Jurkat, Clone E6-1 (cell line): ENCODE results near the gene MPPED1.

ENCODE experiments used
- DNase-seq: peaks from one replicate; pipeline ENCODE4 v3.0.0-alpha.2; 2011; ENCODE audit warnings: low read depth, low spot score
- H3K4me3 ChIP-seq: 2 replicates; pipeline ENCODE4 v1.5.1; 2011; ENCODE audit warnings: mild to moderate bottlenecking, low read length, control low read depth, moderate library complexity

MPPED1 gene

GRCh38 chr22:43526117-43526655 is 114.4 kb downstream of the MPPED1 start:
- no peak for DNase-seq
- H3K4me3 ChIP-seq, result no peak overlapping the region

DNA sequence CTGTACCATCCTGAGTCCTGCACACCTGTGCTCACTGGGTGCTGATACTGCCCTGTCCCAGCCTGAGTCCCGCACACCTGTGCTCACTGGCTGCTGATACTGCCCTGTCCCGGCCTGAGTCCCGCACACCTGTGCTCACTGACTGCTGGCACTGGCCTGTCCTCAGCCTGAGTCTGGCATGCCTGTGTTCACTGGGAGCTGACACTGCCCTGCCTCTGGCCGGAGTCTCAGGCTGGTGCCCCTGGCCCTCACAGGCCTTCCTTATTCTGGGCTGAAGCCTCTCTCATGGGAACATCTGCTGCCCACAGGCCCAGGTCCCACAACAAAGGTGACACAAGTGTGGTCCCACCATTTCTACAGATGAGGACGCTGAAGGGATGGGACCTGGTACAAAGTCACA is 115.1 kb downstream of the MPPED1 start:
- DNase-seq, result no peak

DNA sequence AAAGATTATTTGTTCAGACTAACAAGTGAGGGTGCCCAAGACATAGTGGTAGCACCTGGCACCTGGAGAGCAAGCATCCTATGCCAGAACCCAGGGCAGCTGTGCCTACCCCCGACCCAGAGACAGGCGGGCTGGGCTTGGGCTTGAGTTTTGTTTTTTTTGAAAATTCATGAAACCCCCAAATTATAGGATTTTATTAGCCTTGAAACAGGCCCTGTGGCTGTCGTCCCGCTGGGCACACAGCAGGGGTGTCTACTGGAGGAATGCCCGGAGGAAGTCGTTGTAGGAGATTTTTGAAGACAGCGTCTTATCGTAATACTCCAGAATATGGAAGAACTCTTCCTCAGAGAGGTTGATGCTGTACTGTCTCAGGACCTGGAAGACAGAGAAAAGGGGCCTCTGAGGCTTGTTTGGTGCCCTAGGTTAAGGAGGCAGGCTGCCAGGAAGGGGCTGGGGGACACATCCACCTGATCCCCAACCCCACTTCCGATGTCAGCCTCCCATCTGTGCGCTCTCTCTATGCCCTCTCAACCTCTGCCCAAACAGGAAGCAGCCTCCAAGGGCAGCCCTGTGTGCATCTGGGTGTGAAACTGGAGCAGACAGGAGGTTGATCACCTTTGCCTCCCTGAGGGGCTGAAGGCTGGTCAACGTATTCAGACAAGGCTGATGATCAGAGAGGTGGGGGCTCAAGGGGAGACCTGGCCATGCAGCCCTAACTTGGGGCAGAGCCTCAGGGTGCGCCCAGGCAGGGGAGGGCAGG is 117.0 kb downstream of the MPPED1 start:
- H3K4me3 ChIP-seq, result no peak overlapping the region
- DNase-seq, result peak; percentile 46

More for the DNA sequence above, 115.1 kb downstream of the MPPED1 start:
- no peak overlapping the region for H3K4me3 ChIP-seq

DNA sequence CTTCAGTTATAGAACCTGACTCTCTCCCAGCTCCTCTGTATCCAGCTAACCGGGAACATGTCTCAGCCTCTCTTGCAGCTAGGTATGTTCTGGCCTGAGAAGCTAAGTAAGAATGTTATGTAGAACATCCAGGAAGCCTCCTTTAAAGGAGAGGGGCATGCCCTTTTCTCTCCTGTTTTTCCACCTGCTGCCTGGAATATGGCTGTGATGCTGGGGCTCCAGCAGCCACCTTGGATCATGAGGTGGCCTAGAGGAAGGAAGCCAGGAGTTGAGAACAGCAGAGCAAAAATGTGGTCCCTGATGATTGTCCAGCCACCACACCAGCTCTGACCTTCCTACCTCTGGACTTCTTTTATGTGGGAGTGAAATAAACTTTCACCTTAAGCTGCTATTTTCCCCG is 117.6 kb downstream of the MPPED1 start:
- no peak for DNase-seq
- no peak overlapping the region for H3K4me3 ChIP-seq

- H3K4me3 ChIP-seq, result no peak overlapping the region
- no peak for DNase-seq
Observed at GRCh38 chr22:43529934-43530333, 118.1 kb downstream of the MPPED1 start.

DNA sequence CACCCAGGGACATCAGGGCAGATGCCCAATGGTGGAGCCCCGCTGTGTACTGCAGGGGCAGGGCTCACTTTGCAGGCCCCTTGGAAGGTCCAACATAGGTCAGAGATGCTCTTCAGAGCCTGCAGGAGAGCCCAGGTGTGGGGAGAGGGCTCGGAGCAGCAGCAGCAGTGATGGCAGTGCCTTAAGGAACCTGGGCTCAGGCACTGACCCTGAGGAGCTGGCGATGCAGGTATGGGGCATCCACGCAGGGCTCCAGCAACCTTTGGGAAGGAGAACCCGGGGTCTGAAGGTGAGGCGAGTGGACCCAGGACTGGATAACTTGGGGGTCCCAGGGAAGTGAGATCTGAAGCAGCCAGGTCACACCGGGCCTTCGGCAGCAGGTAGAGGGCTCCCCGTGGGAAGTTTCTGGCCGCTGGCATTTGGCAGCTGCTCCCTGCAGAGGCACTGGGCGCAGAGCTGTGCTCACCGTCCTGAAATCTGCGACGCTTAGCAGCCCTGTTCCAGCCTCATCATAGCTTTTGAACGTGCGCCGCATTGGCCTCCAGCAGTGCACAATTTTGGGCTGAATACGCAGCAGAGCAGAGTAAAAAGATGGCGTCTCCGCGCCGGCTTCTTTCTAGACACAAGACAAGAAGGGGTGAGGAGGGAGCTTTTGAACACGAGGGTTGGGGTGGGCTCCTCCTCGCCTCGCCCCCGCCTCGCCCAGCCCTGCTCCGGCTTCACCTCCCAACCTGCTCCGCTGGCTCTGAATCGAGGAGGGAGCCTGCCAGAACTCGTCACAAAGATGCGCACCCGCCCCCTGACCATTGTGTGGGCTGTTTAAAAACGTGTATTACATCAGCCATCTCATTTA is 118.8 kb downstream of the MPPED1 start:
- DNase-seq, result no peak
- H3K4me3 ChIP-seq, result no peak overlapping the region

DNA sequence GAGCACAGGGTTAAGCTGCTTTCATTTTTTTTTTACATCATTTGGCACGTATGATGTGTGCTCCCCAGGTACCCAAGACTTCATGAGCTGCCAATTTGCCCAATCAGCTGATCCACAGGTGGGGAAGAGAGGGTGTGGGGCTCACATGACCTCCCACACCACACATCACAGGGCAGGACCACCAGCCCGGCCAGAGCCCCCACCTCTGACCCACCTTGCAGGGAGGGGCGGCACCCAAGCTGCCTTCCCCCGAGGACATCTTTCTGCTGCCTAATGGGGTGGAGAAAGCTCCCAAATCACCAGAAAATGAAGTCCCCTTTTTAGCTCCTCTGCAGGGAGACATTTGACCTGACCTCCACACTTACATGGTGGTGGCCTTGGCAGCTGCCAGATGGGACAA is 119.8 kb downstream of the MPPED1 start:
- no peak overlapping the region for H3K4me3 ChIP-seq
- no peak for DNase-seq

- DNase-seq, result no peak
- H3K4me3 ChIP-seq, result no peak overlapping the region
Observed at GRCh38 chr22:43532301-43533155, 120.7 kb downstream of the MPPED1 start.

DNA sequence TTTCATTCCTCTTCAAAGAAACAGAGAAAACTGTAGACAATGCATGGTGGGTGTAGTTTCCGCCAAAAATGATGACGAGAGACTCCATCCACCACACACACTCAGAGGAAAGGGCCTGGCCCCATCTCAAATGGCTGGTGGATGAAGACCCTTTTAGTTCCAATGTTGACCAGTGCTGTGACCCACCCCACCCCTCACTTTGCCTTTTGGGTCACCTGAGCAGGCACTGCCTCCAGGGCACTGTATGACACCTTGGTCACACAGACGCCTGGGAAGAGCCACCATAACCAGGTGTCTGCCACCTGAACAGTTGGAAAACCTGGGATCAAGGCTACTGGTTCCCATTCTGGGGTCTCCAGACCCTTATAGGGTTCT is 121.3 kb downstream of the MPPED1 start:
- no peak for DNase-seq

GRCh38 chr22:43533656-43534428 is 122.0 kb downstream of the MPPED1 start:
- DNase-seq, result no peak
- H3K4me3 ChIP-seq, result no peak overlapping the region

More for the DNA sequence above, 121.3 kb downstream of the MPPED1 start:
- no peak overlapping the region for H3K4me3 ChIP-seq

DNA sequence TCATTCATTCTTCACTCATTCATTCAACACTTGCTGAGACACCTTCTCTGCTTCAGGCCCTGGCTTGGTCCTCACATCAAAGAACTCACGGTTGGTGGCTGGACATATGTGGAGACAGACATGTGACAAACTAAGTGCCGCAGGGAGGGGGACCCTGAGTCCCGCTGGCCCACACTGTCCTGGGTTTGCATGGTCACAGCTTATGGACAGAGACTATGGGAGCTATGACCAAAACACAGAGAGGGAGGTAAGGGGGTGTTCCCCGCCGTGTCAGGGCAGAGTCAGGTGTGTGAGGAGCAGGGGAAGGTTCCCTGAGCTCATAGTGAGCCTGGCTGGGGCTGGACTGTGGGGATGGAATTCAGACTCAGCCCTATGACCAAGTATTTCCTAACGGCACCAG is 123.1 kb downstream of the MPPED1 start:
- DNase-seq, result no peak
- H3K4me3 ChIP-seq, result no peak overlapping the region

GRCh38 chr22:43535336-43535735 is 123.5 kb downstream of the MPPED1 start:
- DNase-seq, result no peak
- H3K4me3 ChIP-seq, result no peak overlapping the region

DNA sequence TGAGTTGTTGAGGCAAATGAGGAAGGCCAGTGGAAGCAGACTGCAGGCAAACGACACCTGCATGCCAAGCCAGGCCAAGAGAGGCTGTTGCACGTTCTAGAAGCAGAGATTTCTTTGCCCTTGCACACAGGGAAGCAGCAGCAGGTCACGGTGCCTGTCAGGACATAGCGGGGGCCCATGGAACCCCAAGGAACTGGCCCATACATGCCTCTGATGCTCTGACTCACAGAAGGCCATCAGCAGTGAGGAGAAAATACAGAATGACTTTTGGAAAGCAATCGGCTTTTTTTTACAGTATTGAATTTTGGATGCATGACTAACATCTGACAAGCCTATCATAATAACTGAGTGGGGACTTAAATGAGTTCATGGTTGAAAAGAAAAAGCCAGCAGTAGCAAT is 123.9 kb downstream of the MPPED1 start:
- DNase-seq, result no peak

GRCh38 chr22:43537019-43537585 is 125.3 kb downstream of the MPPED1 start:
- DNase-seq, result peak; percentile 48
- no peak overlapping the region for H3K4me3 ChIP-seq

More for the DNA sequence above, 123.9 kb downstream of the MPPED1 start:
- H3K4me3 ChIP-seq, result no peak overlapping the region

GRCh38 chr22:43539572-43540528 is 128.0 kb downstream of the MPPED1 start:
- no peak for DNase-seq
- no peak overlapping the region for H3K4me3 ChIP-seq

DNA sequence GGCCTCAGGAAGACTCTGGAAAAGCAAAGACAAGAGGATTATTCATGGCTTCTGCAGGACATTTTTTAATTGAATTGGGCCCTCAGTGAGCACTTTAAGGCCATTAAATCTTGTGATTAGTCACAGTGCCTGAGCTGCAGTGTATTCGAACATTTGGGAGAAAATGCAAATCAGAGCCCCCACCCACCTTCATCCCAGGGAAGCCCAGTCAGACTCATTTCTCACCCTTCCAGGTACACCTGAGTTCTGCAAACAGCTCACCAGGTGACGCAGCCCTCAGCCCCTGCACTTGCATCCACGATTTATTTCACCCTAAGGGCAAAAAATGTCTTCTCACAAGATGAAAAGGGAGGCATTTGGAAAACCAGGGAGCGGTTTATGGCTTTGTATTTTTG is 128.7 kb downstream of the MPPED1 start:
- DNase-seq, result no peak
- H3K4me3 ChIP-seq, result no peak overlapping the region

DNA sequence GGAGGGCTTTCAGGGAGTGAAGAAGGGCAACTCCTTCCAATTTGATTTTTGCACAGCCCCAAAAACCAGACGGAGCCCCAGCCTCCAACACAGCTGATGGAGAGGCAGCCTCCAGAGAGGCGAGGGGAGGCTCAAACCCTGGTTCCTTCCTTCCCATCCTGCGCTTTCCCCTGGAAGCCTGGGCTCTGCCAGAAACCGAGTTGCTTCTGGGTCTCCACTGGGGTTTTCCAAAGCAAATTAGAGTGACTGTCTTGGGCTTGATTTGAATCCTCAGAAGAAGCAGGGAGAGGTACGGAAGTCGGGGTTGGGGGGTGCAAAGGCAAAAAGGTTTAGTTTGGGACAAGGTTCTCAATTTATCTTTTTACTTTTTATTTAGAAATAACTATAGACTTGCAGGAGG is 129.2 kb downstream of the MPPED1 start:
- H3K4me3 ChIP-seq, result no peak overlapping the region
- DNase-seq, result no peak
